Omental fat pad (tissue), 4 donors: ENCODE measurements around the gene MKNK2. TPM values are rescaled to one million over a fixed set of nuclear protein-coding genes. Genes with fewer than 3 reads are reported as not detected.

Source experiments
- ATAC-seq: fragments of 150-250 bp; one replicate; pipeline ENCODE4 v1.9.1; 2016; ENCODE audit warnings: mild to moderate bottlenecking, moderate library complexity; ENCODE audit not compliant: low FRiP score
- DNase-seq: peaks from one replicate; pipeline ENCODE4 v3.0.0-alpha.2; 2019; ENCODE audit warnings: low spot score
- total RNA-seq, 4 donors: library from RNA; depleted of rRNA; stranded (reverse); fragments of >200 nt; gene quantifications; one replicate each; pipeline ENCODE4 v1.1.0, GENCODE V29; 2016
- TF ChIP-seq, protein P1 (sequence below), 3 donors: fragments of 450-650 bp; IDR thresholded peaks; one replicate each; pipeline ENCODE4 v1.5.1; 2016 to 2017; ENCODE audit warnings: antibody characterized with exemption in 3 of 3, mild to moderate bottlenecking in 3 of 3, moderate library complexity in 2 of 3

The MKNK2 gene
- total RNA-seq, 4 donors from 2014 or later: 133 to 232 (median 178) TPM

- no peak for ATAC-seq
- no peak for DNase-seq
- TF ChIP-seq, protein P1, sequence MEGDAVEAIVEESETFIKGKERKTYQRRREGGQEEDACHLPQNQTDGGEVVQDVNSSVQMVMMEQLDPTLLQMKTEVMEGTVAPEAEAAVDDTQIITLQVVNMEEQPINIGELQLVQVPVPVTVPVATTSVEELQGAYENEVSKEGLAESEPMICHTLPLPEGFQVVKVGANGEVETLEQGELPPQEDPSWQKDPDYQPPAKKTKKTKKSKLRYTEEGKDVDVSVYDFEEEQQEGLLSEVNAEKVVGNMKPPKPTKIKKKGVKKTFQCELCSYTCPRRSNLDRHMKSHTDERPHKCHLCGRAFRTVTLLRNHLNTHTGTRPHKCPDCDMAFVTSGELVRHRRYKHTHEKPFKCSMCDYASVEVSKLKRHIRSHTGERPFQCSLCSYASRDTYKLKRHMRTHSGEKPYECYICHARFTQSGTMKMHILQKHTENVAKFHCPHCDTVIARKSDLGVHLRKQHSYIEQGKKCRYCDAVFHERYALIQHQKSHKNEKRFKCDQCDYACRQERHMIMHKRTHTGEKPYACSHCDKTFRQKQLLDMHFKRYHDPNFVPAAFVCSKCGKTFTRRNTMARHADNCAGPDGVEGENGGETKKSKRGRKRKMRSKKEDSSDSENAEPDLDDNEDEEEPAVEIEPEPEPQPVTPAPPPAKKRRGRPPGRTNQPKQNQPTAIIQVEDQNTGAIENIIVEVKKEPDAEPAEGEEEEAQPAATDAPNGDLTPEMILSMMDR (IDR thresholded peaks at IDR 0.05): no peak
Observed at GRCh38 chr19:2048959-2049740, 1.9 kb downstream of the MKNK2 start.

GRCh38 chr19:2048104-2048958 is 2.7 kb downstream of the MKNK2 start:
- TF ChIP-seq, protein P1 (IDR thresholded peaks at IDR 0.05): no peak
- DNase-seq: no peak
- ATAC-seq: no peak

- ATAC-seq: no peak
- DNase-seq: no peak
- TF ChIP-seq, protein P1 (IDR thresholded peaks at IDR 0.05): no peak
Observed at GRCh38 chr19:2047449-2048103, 3.5 kb downstream of the MKNK2 start.

DNA sequence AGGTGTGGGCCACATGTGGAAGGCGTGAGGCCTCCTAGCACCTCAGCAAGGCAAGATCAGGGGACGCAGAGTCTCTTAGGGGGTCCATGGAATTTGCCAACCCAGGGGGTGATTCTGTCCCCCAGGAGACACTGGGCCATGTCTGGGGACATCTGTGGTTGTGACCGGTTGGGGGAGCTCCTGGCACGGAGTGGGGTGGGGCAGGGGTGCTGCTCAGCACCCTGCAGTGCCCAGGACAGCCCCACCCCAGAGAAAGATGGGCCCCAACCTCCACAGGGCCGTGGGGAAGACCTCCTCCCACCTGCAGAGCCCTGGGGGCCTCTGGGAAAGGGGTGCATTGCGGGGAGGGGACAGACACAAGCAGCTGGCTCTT is 4.0 kb downstream of the MKNK2 start:
- ATAC-seq (no peak), DNase-seq (no peak)
- TF ChIP-seq, protein P1 (IDR thresholded peaks at IDR 0.05): no peak

DNA sequence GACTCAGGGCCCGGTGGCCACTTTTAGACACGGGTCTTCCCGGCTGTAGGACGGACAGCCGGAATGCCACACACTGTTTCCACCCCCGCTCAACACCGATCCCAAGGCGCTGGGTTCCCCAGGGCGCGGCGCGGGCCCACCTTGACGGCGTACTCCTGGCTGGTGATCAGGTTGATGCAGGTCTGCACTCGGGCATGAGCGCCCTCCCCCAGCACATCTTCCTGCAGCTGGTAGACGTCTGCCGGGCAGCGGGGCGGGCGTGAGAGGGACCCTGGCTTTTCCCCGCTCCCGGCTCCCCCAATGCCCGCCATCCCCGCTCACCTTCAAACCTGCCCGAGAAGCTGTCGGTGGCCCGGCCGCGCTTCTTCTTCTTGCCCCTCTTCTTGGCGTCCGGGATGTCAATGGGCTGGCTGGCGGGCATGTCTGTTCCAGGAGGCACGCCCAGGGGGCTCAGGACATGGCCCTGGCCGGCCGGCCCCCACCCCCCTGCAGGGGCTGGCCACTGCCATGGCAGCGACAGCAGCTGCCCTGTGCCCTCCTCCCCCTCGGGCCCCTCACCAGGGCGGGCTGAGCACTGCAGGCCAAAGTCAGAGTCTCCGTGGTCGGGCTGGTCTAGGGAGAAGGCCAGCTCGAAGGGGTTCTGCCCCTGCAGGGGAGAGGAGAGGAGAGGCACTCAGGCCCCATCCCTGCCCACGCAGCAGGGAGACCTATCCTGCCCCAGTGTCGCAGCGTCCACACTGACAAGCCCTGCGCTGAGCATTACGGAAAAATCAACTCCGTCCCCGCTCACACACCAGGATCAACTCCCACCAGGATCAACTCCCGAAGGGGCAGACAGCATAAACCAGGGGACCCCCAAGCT is 4.8 kb downstream of the MKNK2 start:
- TF ChIP-seq, protein P1 (IDR thresholded peaks at IDR 0.05): no peak
- no peak for DNase-seq
- ATAC-seq: no peak

- TF ChIP-seq, protein P1 (IDR thresholded peaks at IDR 0.05): no peak
- no peak for DNase-seq
- no peak for ATAC-seq
Observed at GRCh38 chr19:2045501-2046045, 5.5 kb downstream of the MKNK2 start.
